ENCODE measurements around the gene GABBR2. TPM values are rescaled to one million over a fixed set of nuclear protein-coding genes. Genes with fewer than 3 reads are reported as not detected.

GABBR2 gene
- total RNA-seq, 2 experiments from 2014 or later: not detected

GRCh38 chr9:98706651-98707165 is 2.0 kb downstream of the GABBR2 start:
- H3K4me1 ChIP-seq (ENCODE audit: insufficient read depth, low read length, poor library complexity, severe bottlenecking): no peaks in the 10 kb centered on the region
- no peak overlapping the region for H3K4me3 ChIP-seq (ENCODE audit: low read depth, low read length, poor library complexity, severe bottlenecking)
- no peaks in the 10 kb centered on the region for H4K20me1 ChIP-seq (ENCODE audit: insufficient read depth, low read length)
- POLR2A ChIA-PET: interaction anchor here (1.2 kb wide), 1 partner anchor 18 kb away, joined by 3 read pairs; no protein-coding TSS in a partner anchor
- H3K9me2 ChIP-seq (ENCODE audit: insufficient read depth, low read length): no peaks in the 10 kb centered on the region
- H3K27ac ChIP-seq (ENCODE audit: low read depth, low read length, poor library complexity, severe bottlenecking): no peak overlapping the region
- H3K79me2 ChIP-seq (ENCODE audit: insufficient read depth, low read depth, low read length): no peaks in the 10 kb centered on the region
- no peak for DNase-seq (ENCODE audit: low spot score)
- H3K4me2 ChIP-seq (ENCODE audit: low read length): no peak overlapping the region
- BruUV-seq (replicated peaks): no TSS peak
- intact Hi-C loops (cut with micrococcal nuclease; ENCODE audit: unreplicated experiment): no loop called here
- H2AFZ ChIP-seq (ENCODE audit: low read length): no peak overlapping the region
- CTCF ChIA-PET (ENCODE audit: unreplicated experiment): no interaction called here
- no peaks in the 10 kb centered on the region for H3K36me3 ChIP-seq (ENCODE audit: insufficient read depth, low read length)
- H3K9me3 ChIP-seq (ENCODE audit: low read length): no peaks in the 10 kb centered on the region
- TF ChIP-seq CTCF (conservative IDR thresholded peaks at IDR 0.05; ENCODE audit: low read length) (no peak), EZH2phosphoT487 (IDR thresholded peaks at IDR 0.05; ENCODE audit: borderline replicate concordance, low read depth, low read length) (no peak)

GRCh38 chr9:98702835-98703380 is 5.8 kb downstream of the GABBR2 start:
- no peaks in the 10 kb centered on the region for H3K9me2 ChIP-seq (ENCODE audit: insufficient read depth, low read length)
- no TSS peak for BruUV-seq (replicated peaks)
- intact Hi-C loops (cut with micrococcal nuclease; ENCODE audit: unreplicated experiment): no loop called here
- H3K4me1 ChIP-seq (ENCODE audit: insufficient read depth, low read length, poor library complexity, severe bottlenecking): no peaks in the 10 kb centered on the region
- no peaks in the 10 kb centered on the region for H4K20me1 ChIP-seq (ENCODE audit: insufficient read depth, low read length)
- CTCF ChIA-PET (ENCODE audit: unreplicated experiment): no interaction called here
- H3K36me3 ChIP-seq (ENCODE audit: insufficient read depth, low read length): no peaks in the 10 kb centered on the region
- H3K4me2 ChIP-seq (ENCODE audit: low read length): no peak overlapping the region
- no peaks in the 10 kb centered on the region for H3K9me3 ChIP-seq (ENCODE audit: low read length)
- POLR2A ChIA-PET: no interaction called here
- no peaks in the 10 kb centered on the region for H3K79me2 ChIP-seq (ENCODE audit: insufficient read depth, low read depth, low read length)
- TF ChIP-seq CTCF (conservative IDR thresholded peaks at IDR 0.05; ENCODE audit: low read length) (no peak), EZH2phosphoT487 (IDR thresholded peaks at IDR 0.05; ENCODE audit: borderline replicate concordance, low read depth, low read length) (no peak)
- H3K27ac ChIP-seq (ENCODE audit: low read depth, low read length, poor library complexity, severe bottlenecking): no peak overlapping the region
- DNase-seq (ENCODE audit: low spot score): no peak
- no peak overlapping the region for H3K4me3 ChIP-seq (ENCODE audit: low read depth, low read length, poor library complexity, severe bottlenecking)
- H2AFZ ChIP-seq (ENCODE audit: low read length): no peak overlapping the region

- Histone ChIP-seq H2AFZ (ENCODE audit: low read length) (no peak overlapping the region), H4K20me1 (ENCODE audit: insufficient read depth, low read length) (no peaks in the 10 kb centered on the region), H3K27ac (ENCODE audit: low read depth, low read length, poor library complexity, severe bottlenecking) (no peak overlapping the region), H3K4me1 (ENCODE audit: insufficient read depth, low read length, poor library complexity, severe bottlenecking) (no peaks in the 10 kb centered on the region), H3K79me2 (ENCODE audit: insufficient read depth, low read depth, low read length) (no peaks in the 10 kb centered on the region), H3K36me3 (ENCODE audit: insufficient read depth, low read length) (no peaks in the 10 kb centered on the region), H3K4me3 (ENCODE audit: low read depth, low read length, poor library complexity, severe bottlenecking) (no peak overlapping the region), H3K9me3 (ENCODE audit: low read length) (no peaks in the 10 kb centered on the region), H3K9me2 (ENCODE audit: insufficient read depth, low read length) (no peaks in the 10 kb centered on the region), H3K4me2 (ENCODE audit: low read length) (no peak overlapping the region)
- intact Hi-C loops (cut with micrococcal nuclease; ENCODE audit: unreplicated experiment): no loop called here
- BruUV-seq (replicated peaks): no TSS peak
- no peak for TF ChIP-seq EZH2phosphoT487 (IDR thresholded peaks at IDR 0.05; ENCODE audit: borderline replicate concordance, low read depth, low read length)
- TF ChIP-seq CTCF (conservative IDR thresholded peaks at IDR 0.05; ENCODE audit: low read length): no peak
- no peak for DNase-seq (ENCODE audit: low spot score)
- ChIA-PET CTCF (ENCODE audit: unreplicated experiment) (no interaction called here), POLR2A (no interaction called here)
Observed at GRCh38 chr9:98702340-98702739, 6.4 kb downstream of the GABBR2 start.
